H54 (cell line): ENCODE results near the gene BEST2.
"Not testable (repeated sequence)": the region's sequence is repeated elsewhere in the genome, so short reads cannot be mapped to it uniquely, and the experiment has no call there.

Experiments used
- DNase-seq: peaks from one replicate; pipeline ENCODE4 v3.0.0; 2011; ENCODE audit warnings: low spot score, mixed read lengths; ENCODE audit not compliant: insufficient read length
- FAIRE-seq: peaks from 3 replicates; lab custom pipeline; 2011; peaks lifted over from hg19 to GRCh38; lab: Jason Lieb, UNC
- POLR2A ChIP-seq: IDR thresholded peaks from 2 replicates; pipeline ENCODE4 v1.6.1; 2011; ENCODE audit warnings: low read depth, mild to moderate bottlenecking, low read length

Gene BEST2

DNA sequence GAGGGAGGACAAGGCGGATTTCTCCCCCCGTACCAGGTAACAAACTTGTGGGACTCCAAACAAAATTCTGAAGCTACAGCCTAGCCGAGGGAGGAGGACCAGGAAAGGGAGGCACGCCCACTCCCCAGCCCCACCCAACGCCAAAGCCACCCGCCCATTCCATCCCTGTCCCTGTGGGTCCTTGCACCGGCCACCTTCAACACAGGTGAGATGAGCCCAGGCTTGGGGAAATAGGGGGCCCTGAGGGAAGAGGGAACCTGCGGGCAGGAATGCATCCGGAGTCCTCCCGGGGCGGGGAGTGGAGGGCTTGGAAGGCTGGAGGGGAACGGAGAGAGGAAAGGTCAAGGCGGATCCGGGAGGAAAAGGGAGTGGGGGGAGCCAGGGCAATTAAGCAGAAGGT lies at the start of gene BEST2:
Gene BEST2, plus strand, starts transcription at position 157 of the 400 bp plus-strand sequence. CDS start 802 bp downstream, outside the sequence.
- DNase-seq: no peak
- no peak for TF ChIP-seq POLR2A
- no peak for FAIRE-seq

DNA sequence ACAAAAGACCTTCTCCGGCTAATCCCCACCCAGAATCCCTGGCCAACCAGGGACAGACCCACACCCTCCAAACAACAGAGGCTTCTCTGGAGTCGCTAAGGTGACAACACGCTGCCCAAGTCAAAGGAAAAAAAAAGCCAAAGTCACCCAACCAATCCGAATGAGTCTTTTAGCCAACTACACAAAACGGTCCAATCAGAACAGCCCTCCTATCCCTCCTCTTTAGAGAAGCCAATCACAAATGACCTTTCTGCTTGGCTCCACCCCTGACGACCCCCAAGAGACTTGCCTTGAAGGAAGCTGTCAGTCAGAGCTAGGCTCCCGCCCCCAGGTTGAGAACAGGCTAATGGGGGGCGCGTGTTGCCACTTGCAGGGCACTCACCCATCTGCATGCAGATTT lies 48.5 kb upstream of the BEST2 start:
- TF ChIP-seq POLR2A: no peak
- DNase-seq (no peak), FAIRE-seq (no peak)

DNA sequence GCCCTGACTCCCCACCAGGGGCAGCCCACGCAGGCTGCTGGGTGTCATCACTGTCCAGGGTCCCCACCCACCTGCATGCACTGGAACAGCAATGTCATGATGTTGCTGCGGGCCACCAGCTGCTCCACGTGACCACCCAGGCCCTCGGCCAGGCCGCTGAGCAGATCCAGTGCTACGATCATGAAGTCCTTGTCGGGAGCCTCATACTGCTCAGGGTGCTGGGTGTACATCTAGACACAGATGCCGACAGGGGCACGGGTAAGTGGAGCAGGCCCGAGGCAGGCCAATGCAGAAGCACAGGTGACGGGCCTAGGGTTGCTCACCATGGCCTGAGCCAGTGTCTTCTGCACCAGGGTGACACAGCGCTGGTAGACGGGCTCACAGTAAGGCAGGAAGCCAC lies 46.4 kb upstream of the BEST2 start:
- DNase-seq: no peak
- no peak for FAIRE-seq
- TF ChIP-seq POLR2A: no peak

DNA sequence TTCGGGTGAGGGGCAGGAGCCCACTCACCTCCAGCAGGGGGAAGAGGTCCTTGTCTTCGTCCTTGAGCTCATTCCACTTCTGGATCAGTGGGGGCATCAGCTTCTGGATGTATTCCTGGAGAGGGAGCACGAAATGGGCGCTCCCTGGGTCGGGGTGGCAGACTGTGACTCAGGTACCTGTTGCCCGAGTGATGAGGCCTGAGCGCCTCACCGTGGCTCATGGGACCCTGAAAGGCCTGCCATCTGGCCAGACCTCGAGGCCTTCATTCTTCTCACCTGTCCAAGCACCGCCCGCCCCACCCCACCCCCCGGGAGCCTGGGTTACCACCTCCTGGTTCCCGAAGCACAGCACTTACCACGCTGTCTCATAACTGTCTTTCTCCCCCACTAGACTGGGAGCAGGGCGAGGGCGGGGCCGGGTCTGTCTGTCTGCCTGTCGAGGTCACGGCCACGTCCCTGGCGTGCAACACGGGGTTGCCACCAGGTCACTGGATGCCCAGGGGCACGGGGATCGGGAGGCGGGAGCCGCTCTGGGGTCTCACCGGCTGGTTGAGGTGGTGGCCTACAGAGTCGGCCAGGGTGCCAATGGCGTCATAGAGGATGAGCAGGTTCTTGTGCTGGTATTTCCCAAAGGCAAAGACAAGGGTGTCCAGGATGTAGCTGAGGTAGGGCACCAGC lies 45.8 kb upstream of the BEST2 start:
- FAIRE-seq (no peak), DNase-seq (no peak)
- TF ChIP-seq POLR2A: no peak

DNA sequence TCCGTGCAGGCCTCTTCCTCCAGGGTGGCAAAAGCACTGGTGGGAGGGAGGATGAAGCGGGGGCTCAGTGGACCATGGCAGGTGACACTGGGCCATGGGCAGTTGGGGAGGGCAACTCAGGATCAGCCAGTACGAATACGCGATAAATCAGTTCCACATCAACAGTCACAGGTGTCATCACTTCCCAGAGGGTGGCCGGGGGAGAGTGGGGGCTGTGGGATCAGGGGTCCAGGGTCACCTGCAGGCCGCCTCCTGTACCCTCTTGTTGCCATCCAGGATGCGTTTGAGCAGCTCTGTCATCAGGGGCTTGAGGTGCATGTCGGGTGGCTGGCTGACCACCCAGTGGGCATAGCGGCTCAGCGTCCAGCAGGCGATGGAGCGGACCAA lies 45.3 kb upstream of the BEST2 start:
- DNase-seq (no peak), FAIRE-seq (no peak)
- TF ChIP-seq POLR2A: no peak

DNA sequence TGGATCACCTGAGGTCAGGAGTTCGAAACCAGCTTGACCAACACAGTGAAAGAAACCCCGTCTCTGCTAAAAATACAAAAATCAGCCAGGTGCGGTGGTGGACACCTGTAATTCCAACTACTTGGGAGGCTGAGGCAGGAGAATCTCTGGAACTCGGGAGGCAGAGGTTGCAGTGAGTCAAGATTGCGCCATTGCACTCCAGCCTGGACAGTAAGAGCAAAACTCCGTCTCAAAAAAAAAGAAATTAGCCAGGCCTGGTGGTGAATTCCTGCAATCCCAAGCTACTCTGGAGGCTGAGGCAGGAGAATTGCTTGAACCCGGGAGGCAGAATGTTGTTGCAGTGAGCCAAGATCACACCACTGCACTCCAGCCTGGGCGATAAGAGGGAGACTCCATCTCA lies 43.0 kb upstream of the BEST2 start:
- DNase-seq (no peak), FAIRE-seq (no peak)
- TF ChIP-seq POLR2A: no peak

DNA sequence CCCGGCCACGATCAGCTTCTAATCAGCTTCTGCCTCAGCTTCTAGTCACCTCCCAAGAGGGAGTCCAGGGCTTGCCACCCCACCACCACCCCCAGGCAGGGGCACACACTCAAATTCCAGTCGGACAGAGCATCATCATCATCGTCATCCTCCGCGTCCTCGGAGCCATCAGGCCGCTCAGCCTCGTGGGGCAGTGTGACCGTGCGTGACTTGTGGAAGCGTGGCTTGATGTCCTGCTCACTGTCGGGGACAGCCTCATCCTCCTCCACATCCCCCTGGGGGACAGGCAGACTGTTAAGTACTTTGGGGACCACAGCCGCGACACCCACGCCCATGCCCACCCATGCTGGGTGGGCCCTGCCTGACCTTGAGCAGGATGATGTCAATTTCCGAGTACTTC lies 40.4 kb upstream of the BEST2 start:
- FAIRE-seq: no peak
- DNase-seq: no peak
- no peak for TF ChIP-seq POLR2A

DNA sequence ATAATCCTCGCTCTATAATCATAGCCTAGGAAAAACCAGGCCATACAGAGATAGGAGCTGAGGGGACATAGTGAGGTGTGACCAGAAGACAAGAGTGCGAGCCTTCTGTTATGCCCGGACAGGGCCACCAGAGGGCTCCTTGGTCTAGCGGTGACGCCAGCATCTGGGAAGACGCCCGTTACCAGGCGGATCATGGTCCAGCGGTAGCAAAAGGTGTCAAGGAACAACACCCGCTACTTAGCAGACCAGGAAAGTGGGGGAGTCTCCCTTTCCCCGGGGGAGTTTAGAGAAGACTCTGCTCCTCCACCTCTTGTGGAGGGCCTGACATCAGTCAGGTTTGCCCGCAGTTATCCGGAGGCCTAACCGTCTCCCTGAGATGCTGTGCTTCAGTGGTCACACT lies 39.5 kb upstream of the BEST2 start:
- DNase-seq, FAIRE-seq: not testable (repeated sequence)

DNA sequence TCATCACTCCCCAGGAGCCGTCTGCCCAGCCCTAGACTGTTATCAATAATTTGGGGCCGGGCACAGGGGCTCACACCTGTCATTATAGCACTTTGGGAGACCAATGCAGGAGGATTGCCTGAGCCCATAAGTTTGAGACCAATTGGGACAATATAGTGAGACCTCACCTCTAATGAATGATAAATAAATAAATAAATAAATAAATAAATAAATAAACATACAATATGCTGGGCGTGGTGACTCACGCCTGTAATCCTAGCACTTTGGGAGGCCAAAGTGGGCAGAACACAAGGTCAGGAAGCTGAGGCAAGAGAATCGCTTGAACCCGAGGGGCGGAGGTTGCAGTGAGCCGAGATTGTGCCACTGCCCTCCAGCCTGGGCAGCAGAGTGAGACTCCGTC lies 38.3 kb upstream of the BEST2 start:
- DNase-seq, FAIRE-seq: not testable (repeated sequence)

DNA sequence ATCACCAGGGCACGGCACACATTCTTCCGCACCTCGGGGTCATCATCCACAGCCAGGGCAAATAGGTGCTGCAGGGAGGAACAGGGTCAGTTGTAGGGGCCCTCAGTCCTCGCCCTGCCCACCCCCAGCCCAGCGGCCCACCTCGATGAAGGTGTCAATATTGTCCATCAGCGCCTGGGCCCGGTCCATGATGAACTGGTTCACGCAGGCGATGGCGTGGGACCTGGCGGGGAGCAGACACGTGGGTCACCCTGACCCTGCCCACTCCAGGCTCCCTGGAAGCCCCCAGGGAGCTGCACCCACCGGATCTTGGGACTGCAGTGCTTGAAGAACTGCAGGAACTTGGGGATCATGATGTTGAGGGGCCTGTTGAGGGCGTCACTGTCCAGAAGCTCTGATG lies 36.5 kb upstream of the BEST2 start:
- no peak for DNase-seq
- TF ChIP-seq POLR2A: no peak
- FAIRE-seq: no peak

DNA sequence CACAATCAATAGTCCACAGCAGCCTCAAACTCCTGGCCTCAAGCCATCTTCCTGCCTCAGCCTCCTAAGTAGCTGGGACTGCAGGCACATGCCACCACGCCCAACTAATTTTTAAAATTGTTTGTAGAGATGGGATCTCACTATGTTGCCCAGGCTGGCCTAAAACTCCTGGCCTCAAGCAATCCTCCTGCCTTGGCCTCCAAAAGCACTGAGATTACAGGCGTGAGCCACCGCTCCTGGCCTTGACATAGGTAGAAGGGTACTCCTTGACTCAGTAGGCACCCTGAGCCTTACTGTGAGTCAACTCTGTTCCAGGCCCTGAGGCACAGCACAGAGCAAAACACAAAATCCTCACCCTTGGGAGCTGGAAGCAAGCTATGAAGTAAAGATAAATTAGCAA lies 35.7 kb upstream of the BEST2 start:
- no peak for FAIRE-seq

DNA sequence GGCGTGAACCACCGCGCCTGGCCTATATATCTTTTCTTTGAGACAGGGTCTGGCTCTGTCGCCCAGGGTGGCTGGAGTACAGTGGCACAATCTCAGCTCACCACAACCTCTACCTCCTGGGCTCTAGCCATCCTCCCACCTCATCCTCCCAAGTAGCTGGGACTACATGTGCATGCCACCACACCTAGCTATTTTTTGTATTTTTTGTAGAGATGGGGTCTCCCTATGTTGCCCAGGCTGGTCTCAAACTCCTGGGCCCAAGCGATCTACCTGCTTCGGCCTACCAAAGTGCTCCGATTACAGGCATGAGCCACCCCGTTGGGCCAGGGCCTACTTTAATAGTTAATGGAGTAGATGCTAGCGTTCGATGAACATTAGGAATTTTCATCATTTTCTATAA lies 31.3 kb upstream of the BEST2 start:
- DNase-seq (no peak), FAIRE-seq (no peak)
- TF ChIP-seq POLR2A: no peak

More for the DNA sequence above, 35.7 kb upstream of the BEST2 start:
- no peak for DNase-seq
- no peak for TF ChIP-seq POLR2A

DNA sequence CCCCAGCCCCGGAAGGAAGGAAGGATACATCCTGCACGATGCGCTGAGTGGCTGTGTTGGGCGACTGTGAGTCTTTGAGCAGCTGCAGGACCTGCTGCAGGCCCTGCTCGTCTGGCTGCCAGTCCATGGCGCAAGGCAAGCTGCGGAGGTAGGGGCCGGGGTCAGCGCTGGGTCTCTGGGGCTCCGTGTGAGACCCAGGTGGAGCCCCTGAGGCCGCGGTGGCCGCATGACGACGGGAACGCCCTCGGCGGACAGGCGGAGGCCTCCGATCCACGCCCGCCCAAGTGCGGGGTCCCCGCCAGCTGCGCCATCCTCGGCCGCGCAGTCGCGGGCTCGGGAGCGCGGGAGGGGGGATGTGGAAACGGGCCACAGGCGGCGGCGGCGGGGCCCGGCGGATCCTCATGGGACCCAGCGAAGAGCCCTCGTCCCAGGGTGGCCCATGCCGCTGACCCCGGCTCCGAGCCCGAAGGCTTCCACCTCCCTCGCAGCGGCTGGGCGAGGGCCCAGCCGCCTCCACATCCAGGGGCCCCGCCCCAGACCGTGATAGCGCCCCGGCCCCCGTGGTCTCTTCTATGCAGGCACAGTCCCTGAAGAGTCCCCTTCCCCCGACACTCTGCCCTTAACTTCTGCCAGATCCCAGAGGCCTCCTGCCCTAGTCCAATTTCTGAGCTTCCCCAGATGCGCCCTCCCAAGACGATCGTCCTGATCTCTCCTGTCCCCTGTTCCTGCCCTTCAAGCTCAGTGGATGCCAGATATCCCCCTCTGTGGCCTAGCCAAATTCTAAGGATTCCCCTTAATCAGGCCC lies 30.5 kb upstream of the BEST2 start:
- TF ChIP-seq POLR2A: no peak

DNA sequence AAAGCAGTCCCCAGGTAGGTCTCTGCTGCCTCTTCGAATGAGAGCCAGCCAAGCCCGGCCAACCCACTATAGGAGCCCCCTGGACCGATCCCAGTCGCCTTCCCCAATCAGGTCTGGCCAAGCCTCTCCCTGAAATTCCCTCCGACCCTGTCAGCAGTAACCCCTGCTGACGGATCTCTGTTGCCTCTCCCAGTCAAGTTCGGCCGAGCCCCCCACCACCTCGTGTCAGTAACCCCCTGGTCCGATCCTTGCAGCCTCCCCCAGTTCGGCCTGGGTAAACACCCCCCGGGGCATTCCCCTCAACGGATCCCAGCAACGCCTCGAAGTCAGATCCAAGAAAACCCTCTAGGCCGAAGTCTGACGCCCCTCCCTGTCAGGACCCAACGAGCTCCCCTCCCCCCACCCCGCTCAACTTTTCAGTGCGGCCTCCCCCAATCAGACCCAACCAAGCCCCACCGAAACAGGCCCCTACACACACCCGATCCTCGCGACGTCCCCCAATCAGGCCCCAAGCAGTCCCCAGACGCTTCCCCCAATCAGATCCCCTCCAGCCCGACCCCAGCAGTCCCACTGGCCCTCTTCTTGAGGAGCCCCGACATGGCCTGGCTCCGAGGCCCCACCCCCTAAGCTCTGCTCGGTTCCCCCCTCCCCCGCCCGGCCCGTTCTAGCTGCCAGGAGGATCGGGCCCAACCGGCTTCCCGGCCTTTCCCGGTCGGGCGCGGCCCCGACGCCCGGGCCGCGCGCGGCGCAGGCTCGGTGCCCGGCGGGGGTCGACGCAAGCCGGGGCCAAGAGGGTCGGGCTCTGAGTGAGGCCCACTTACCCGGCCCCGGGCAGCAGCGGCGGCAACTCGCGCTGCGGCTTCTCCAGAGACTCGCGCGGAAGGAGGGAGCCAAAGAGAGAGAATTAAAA lies 29.7 kb upstream of the BEST2 start:
- FAIRE-seq (no peak), DNase-seq (no peak)
- TF ChIP-seq POLR2A: no peak

More for the DNA sequence above, 30.5 kb upstream of the BEST2 start:
- DNase-seq (no peak), FAIRE-seq (no peak)
